Activated B cell treated with CpG ODN at 0.5 μM for 24 hours (primary cell): ENCODE data around the gene HMGB1. TPM values are rescaled to one million over a fixed set of nuclear protein-coding genes. Genes with fewer than 3 reads are reported as not detected.
"Not testable (repeated sequence)": the region's sequence is repeated elsewhere in the genome, so short reads cannot be mapped to it uniquely, and the experiment has no call there.

Experiments
- ATAC-seq: fragments of 200-7000 bp; cut with Tn5 transposase; one replicate; pipeline ENCODE4 v1.10.0; 2021; ENCODE audit warnings: low read depth, mild to moderate bottlenecking, moderate library complexity
- CTCF ChIA-PET: fragments of 350-600 bp; sonication (Branson Sonifier 250); formaldehyde crosslinking; loops from one replicate; lab custom pipeline; 2021; ENCODE audit warnings: antibody characterized with exemption; lab: Charles Lee
- POLR2A ChIA-PET: fragments of 350-600 bp; sonication (Branson Sonifier 250); formaldehyde crosslinking; loops from one replicate; lab custom pipeline; 2021; ENCODE audit warnings: antibody characterized with exemption; lab: Charles Lee
- DNase-seq: peaks from one replicate; pipeline ENCODE4 v3.0.0; 2022
- H3K27ac Mint-ChIP-seq: one replicate; pipeline ENCODE4 v1.8.0; 2020; ENCODE audit warnings: mixed read lengths
- H3K27me3 Mint-ChIP-seq: one replicate; pipeline ENCODE4 v1.8.0; 2021; ENCODE audit warnings: mixed read lengths
- H3K36me3 Mint-ChIP-seq: one replicate; pipeline ENCODE4 v1.8.0; 2021; ENCODE audit warnings: low read depth, mixed read lengths
- H3K4me1 Mint-ChIP-seq: one replicate; pipeline ENCODE4 v1.8.0; 2021; ENCODE audit warnings: mixed read lengths
- H3K4me3 Mint-ChIP-seq: one replicate; pipeline ENCODE4 v1.8.0; 2020; ENCODE audit warnings: mild to moderate bottlenecking, mixed read lengths
- H3K9me3 Mint-ChIP-seq: one replicate; pipeline ENCODE4 v1.8.0; 2020; ENCODE audit warnings: mixed read lengths
- intact Hi-C: fragments of 100-400 bp; cut with micrococcal nuclease; formaldehyde crosslinking; loops from one replicate; pipeline ENCODE4 v1.15.1; 2024
- total RNA-seq: library from RNA; stranded (reverse); gene quantifications from 2 replicates; pipeline ENCODE4 v1.2.3, GENCODE V29; 2022
- TF ChIP-seq, protein P1 (sequence below): fragments of 200-600 bp; IDR thresholded peaks from one replicate; pipeline ENCODE4 v1.8.0; 2022; ENCODE audit warnings: antibody characterized with exemption, mild to moderate bottlenecking

The HMGB1 gene
- total RNA-seq, 1 donor from 2014 or later, result 338 TPM

DNA sequence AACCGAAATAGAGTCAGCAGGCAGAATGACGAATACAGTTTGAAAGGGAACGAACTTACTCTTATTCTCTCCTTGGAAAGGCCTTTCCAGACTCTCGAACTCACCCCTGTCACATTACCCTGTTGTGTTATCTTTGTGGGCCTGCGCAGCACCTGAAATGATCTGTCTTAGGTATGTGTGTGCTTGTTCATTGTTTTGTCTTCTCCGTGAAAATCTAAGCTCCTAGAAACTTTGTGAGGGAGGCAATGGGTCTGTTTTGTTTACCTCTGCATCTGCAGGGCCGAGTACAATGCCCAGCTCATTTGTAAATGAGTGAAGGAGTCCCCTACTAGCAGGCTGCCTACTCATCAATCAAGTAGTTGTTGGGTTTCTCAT is 19.6 kb downstream of the HMGB1 start:
- Mint-ChIP-seq H3K4me3 (peak overlapping the region; percentile 90), H3K27ac (peak overlapping the region; percentile 97), H3K36me3 (peaks cover 2% of the 10 kb centered on the region), H3K4me1 (peaks cover 64% of the 10 kb centered on the region), H3K27me3 (no peaks in the 10 kb centered on the region), H3K9me3 (no peaks in the 10 kb centered on the region)
- TF ChIP-seq, protein P1, sequence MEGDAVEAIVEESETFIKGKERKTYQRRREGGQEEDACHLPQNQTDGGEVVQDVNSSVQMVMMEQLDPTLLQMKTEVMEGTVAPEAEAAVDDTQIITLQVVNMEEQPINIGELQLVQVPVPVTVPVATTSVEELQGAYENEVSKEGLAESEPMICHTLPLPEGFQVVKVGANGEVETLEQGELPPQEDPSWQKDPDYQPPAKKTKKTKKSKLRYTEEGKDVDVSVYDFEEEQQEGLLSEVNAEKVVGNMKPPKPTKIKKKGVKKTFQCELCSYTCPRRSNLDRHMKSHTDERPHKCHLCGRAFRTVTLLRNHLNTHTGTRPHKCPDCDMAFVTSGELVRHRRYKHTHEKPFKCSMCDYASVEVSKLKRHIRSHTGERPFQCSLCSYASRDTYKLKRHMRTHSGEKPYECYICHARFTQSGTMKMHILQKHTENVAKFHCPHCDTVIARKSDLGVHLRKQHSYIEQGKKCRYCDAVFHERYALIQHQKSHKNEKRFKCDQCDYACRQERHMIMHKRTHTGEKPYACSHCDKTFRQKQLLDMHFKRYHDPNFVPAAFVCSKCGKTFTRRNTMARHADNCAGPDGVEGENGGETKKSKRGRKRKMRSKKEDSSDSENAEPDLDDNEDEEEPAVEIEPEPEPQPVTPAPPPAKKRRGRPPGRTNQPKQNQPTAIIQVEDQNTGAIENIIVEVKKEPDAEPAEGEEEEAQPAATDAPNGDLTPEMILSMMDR, result no peak
- intact Hi-C loops, result no loop called here
- ATAC-seq (no peak), DNase-seq (no peak)
- CTCF ChIA-PET, result interaction anchor here (1.1 to 1.5 kb wide), 5 partner anchors 9 to 314 kb away, joined by 3 to 5 read pairs (median 4); no protein-coding TSS in a partner anchor
- POLR2A ChIA-PET, result interaction anchor here (0.6 to 5.6 kb wide), 22 partner anchors 10 to 188 kb away, joined by 3 to 120 read pairs (median 6); partner anchors contain the start of genes UBE2L5 and USPL1

DNA sequence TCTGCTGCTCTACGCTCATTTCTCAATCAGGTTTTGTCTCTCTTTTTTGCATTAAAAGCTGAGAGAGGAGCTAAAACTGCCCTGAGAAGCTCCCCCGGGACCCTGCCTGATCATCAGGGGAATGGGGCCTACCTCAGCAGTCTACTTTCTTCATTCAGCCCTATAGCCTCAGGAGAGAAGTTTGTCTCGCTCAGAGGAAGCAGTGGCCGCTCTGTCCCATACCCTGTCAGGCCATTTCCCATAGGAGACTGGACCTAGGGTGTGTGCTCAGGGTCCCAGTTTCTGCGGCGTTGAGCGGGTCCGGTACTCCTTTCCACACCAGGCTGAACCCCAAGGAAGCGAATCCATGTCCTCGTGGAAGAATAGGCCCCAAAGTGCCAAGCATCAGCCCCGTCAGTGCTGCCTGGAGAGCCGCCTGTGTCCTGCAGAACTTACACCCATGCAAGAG is 21.8 kb downstream of the HMGB1 start:
- H3K4me1 Mint-ChIP-seq, result peaks cover 72% of the 10 kb centered on the region
- ATAC-seq, result peak; percentile 88
- H3K4me3 Mint-ChIP-seq, result peak overlapping the region; percentile 79
- DNase-seq, result peak; percentile 76
- H3K27me3 Mint-ChIP-seq, result no peaks in the 10 kb centered on the region
- peak overlapping the region; percentile 97 for H3K27ac Mint-ChIP-seq
- POLR2A ChIA-PET, result interaction anchor here (0.6 to 5.6 kb wide), 22 partner anchors 9 to 311 kb away, joined by 3 to 120 read pairs (median 9); partner anchors contain the start of genes HMGB1, KATNAL1, UBE2L5 and USPL1
- CTCF ChIA-PET, result interaction anchor here (1.0 to 1.5 kb wide), 8 partner anchors 13 to 311 kb away, joined by 3 to 8 read pairs (median 4); partner anchors contain the start of gene UBE2L5
- TF ChIP-seq, protein P1, result no peak
- intact Hi-C loops, result loop anchor here (1.0 kb wide), 6 partner anchors 9 to 73 kb away; partner anchors contain the start of gene UBE2L5
- no peaks in the 10 kb centered on the region for H3K36me3 Mint-ChIP-seq
- no peaks in the 10 kb centered on the region for H3K9me3 Mint-ChIP-seq

DNA sequence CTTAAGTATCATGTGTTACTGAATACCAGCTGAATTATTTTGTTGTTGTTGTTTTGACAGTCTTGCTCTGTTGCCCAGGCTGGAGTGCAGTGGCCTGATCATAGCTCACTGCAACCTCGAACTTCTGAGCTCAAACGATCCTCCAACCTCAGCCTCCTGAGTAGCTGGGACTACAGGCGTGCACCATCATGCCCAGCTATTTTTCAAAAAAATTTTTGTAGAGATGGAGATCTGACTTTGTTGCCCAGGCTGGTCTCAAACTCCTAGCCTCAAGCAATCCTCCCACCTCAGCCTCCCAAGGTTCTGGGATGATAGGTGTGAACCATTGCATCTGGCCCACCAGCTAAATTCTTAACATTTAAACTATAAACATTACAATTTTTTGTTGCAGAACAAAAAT is 22.2 kb downstream of the HMGB1 start:
- not testable (repeated sequence) for H3K36me3 Mint-ChIP-seq, DNase-seq, H3K9me3 Mint-ChIP-seq, H3K27me3 Mint-ChIP-seq, ATAC-seq
- peaks cover 74% of the 10 kb centered on the region for H3K4me1 Mint-ChIP-seq
- H3K27ac Mint-ChIP-seq, result peak overlapping the region; percentile 97
- intact Hi-C loops, result loop anchor here (1.0 kb wide), 1 partner anchor 13 kb away; no protein-coding TSS in a partner anchor
- ChIA-PET POLR2A (interaction anchor here (0.6 to 5.6 kb wide), 22 partner anchors 9 to 311 kb away, joined by 3 to 120 read pairs (median 9); partner anchors contain the start of genes HMGB1, KATNAL1, UBE2L5 and USPL1), CTCF (interaction anchor here (1.0 to 1.5 kb wide), 8 partner anchors 12 to 311 kb away, joined by 3 to 8 read pairs (median 4); partner anchors contain the start of gene UBE2L5)
- H3K4me3 Mint-ChIP-seq, result peak overlapping the region; percentile 79

DNA sequence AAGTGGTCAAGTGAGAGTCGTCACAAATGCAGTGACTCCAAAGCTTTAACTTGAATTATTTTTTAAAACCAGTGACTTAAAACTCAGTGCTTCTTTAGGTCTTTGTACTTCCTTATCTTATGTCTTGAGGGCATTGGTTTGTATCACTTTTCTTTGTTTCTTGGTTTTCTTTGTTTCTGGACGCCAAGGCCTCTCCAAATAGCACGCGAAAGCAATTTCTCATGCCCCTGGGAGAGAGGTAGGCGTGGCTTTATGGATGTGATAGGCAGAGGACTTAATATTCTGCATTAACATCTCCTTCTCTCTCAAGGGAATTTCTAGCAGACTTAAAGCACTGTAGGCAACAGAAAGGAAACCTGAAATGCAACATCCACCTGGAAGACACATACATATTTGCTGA is 22.8 kb downstream of the HMGB1 start:
- Mint-ChIP-seq H3K4me3 (peak overlapping the region; percentile 73), H3K9me3 (no peaks in the 10 kb centered on the region), H3K27ac (peak overlapping the region; percentile 97), H3K36me3 (no peaks in the 10 kb centered on the region), H3K4me1 (peaks cover 73% of the 10 kb centered on the region), H3K27me3 (no peaks in the 10 kb centered on the region)
- ChIA-PET CTCF (interaction anchor here (1.3 to 1.4 kb wide), 3 partner anchors 13 to 21 kb away, joined by 4 to 8 read pairs (median 5); no protein-coding TSS in a partner anchor), POLR2A (interaction anchor here (0.8 to 5.6 kb wide), 12 partner anchors 13 to 310 kb away, joined by 3 to 120 read pairs (median 14); partner anchors contain the start of genes UBE2L5 and USPL1)
- ATAC-seq, result no peak
- no peak for DNase-seq
- TF ChIP-seq, protein P1, result no peak
- intact Hi-C loops, result loop anchor here (1.0 kb wide), 1 partner anchor 13 kb away; no protein-coding TSS in a partner anchor

DNA sequence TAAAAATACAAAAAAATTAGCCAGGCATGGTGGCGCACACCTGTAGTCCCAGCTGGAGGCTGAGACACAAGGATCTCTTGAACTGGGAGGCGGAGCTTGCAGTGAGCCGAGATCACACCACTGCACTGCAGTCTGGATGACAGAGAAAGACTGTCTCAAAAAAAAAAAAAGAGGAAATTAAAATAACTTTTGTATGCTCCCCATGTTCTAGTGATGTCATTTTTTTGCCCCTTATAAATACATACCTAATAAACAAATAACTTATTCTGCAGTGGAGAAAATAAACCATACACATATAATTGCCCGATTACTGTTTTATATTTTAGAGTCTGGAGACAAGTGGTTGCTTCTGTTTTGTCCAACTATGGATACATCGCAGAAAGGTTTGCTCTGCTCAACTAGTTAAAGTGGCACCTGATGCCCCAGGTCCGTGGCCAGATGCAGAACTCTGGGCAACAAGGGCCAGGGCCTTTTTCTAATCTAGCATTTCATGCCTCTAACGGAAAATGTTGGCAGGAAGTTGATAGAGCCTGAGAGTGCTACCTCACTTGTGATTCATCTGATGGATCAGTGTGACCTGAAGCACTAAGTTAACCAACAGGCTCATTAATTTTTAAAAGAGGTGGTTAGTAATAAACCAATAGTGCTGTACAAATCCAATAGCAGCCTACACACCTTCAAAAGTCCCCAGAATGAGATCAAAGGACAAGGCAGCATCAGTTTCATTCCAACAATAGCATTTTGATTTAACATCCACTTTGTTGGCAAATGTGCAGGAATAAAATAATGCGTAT is 24.6 kb downstream of the HMGB1 start:
- H3K4me3 Mint-ChIP-seq, result peak overlapping the region; percentile 51
- CTCF ChIA-PET, result interaction anchor here (1.0 to 1.3 kb wide), 2 partner anchors 17 to 308 kb away, joined by 3 to 4 read pairs; no protein-coding TSS in a partner anchor
- DNase-seq (no peak), ATAC-seq (peak; percentile 5)
- H3K9me3 Mint-ChIP-seq, result no peaks in the 10 kb centered on the region
- TF ChIP-seq, protein P1, result no peak
- no peaks in the 10 kb centered on the region for H3K27me3 Mint-ChIP-seq
- peak overlapping the region; percentile 85 for H3K27ac Mint-ChIP-seq
- no peaks in the 10 kb centered on the region for H3K36me3 Mint-ChIP-seq
- intact Hi-C loops, result no loop called here
- peaks cover 59% of the 10 kb centered on the region for H3K4me1 Mint-ChIP-seq
- POLR2A ChIA-PET, result interaction anchor here (0.6 to 3.8 kb wide), 8 partner anchors 9 to 67 kb away, joined by 4 to 33 read pairs (median 5); no protein-coding TSS in a partner anchor
